ENCODE data around the gene CHST11.

The CHST11 gene

DNA sequence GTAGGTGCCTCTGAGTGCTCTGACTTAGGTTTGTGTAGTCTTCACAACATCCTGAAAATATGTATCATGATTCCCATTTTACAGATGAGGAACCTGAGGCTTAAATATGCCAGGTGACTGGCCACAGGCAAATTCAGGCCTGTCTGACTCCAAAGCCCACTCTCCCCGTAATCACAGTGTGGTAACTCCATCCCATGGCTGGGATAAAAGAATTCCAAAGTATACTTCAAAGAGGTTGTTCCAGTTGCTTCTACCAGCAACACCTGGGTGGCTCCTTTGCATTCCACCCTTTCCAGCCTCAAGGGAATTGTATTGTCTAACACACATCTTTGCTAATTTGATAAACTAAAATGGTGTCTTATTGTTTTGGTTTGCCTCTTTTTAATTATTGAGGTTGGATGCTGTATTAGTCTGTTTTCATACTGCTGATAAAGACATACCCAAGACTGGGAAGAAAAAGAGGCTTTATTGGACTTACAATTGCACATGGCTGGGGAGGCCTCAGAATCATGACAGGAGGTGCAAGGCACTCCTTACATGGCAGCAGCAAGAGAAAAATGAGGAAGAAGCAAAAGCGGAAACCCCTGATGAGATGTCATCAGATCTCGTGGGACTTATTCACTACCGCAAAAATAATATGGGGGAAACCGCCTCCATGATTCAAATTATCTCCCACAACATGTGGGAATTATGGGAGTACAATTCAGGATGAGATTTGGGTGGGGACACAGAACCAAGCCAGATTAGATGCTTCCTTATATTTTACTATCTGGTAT is 9.9 kb upstream of the CHST11 start:
- CTCF ChIA-PET: interaction anchor here (0.6 to 0.9 kb wide), 3 partner anchors 9 to 612 kb away, joined by 3 to 5 read pairs (median 3); no protein-coding TSS in a partner anchor
- Histone ChIP-seq H3K4me1 (ENCODE audit: control insufficient read depth, insufficient read depth, low read length) (no peaks in the 10 kb centered on the region), H3K4me3 (ENCODE audit: low read depth, low read length) (no peak overlapping the region), H3K27ac (ENCODE audit: extremely low read depth, low read depth, low read length) (no peak overlapping the region), H3K9me3 (ENCODE audit: control insufficient read depth, insufficient read depth, low read depth, low read length) (no peaks in the 10 kb centered on the region), H3K36me3 (ENCODE audit: control insufficient read depth in 2 of 2, insufficient read depth in 1 of 2, low read length in 2 of 2) (no peaks in the 10 kb centered on the region)
- POLR2A ChIA-PET: no interaction called here
- TF ChIP-seq GLIS1 (tag by site-specific recombination; IDR thresholded peaks at IDR 0.05): no peak

DNA sequence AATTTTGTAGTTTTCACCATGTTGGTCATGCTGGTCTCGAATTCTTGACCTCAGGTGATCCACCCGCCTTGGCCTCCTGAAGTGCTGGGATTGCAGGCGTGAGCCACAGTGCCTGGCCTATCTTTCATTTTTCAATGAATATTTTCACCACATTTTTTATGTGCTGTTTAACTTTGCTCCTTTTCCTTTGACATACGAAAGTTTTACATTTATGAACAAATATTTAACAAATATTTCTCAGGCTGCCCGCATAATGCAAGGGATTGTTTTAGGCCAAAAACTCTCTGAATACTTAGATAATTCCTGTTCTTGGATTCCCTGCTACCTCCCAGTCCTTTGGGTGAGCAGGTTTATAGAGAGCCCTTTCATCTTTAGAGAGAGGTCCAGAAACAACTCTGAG is 8.7 kb upstream of the CHST11 start:
- Histone ChIP-seq H3K9me3 (ENCODE audit: control insufficient read depth, insufficient read depth, low read depth, low read length) (no peaks in the 10 kb centered on the region), H3K27ac (ENCODE audit: extremely low read depth, low read depth, low read length) (no peak overlapping the region), H3K4me1 (ENCODE audit: control insufficient read depth, insufficient read depth, low read length) (no peaks in the 10 kb centered on the region), H3K4me3 (ENCODE audit: low read depth, low read length) (no peak overlapping the region), H3K36me3 (ENCODE audit: control insufficient read depth in 2 of 2, insufficient read depth in 1 of 2, low read length in 2 of 2) (no peaks in the 10 kb centered on the region)
- CTCF ChIA-PET: interaction anchor here (2.6 kb wide), 1 partner anchor 66 kb away, joined by 11 read pairs; no protein-coding TSS in a partner anchor
- POLR2A ChIA-PET: no interaction called here
- TF ChIP-seq GLIS2 (tag by site-specific recombination; IDR thresholded peaks at IDR 0.05) (no peak), ZNF169 (tag by site-specific recombination; IDR thresholded peaks at IDR 0.05) (no peak), ZNF155 (tag by site-specific recombination; IDR thresholded peaks at IDR 0.05) (no peak), ZNF596 (tag by site-specific recombination; IDR thresholded peaks at IDR 0.05) (no peak), ZNF785 (tag by site-specific recombination; IDR thresholded peaks at IDR 0.05) (no peak), ZNF354C (tag by site-specific recombination; IDR thresholded peaks at IDR 0.05; ENCODE audit: borderline replicate concordance, low read depth) (no peak), ZNF248 (tag by site-specific recombination; IDR thresholded peaks at IDR 0.05) (no peak), ZNF335 (tag by site-specific recombination; conservative IDR thresholded peaks at IDR 0.05) (no peak), MEIS1 (CRISPR knock-in tag; IDR thresholded peaks at IDR 0.05; ENCODE audit: borderline replicate concordance) (no peak), ZNF311 (tag by site-specific recombination; IDR thresholded peaks at IDR 0.05; ENCODE audit: borderline replicate concordance) (no peak), ZNF184 (tag by site-specific recombination; IDR thresholded peaks at IDR 0.05) (no peak)
- TF ChIP-seq, protein P1, sequence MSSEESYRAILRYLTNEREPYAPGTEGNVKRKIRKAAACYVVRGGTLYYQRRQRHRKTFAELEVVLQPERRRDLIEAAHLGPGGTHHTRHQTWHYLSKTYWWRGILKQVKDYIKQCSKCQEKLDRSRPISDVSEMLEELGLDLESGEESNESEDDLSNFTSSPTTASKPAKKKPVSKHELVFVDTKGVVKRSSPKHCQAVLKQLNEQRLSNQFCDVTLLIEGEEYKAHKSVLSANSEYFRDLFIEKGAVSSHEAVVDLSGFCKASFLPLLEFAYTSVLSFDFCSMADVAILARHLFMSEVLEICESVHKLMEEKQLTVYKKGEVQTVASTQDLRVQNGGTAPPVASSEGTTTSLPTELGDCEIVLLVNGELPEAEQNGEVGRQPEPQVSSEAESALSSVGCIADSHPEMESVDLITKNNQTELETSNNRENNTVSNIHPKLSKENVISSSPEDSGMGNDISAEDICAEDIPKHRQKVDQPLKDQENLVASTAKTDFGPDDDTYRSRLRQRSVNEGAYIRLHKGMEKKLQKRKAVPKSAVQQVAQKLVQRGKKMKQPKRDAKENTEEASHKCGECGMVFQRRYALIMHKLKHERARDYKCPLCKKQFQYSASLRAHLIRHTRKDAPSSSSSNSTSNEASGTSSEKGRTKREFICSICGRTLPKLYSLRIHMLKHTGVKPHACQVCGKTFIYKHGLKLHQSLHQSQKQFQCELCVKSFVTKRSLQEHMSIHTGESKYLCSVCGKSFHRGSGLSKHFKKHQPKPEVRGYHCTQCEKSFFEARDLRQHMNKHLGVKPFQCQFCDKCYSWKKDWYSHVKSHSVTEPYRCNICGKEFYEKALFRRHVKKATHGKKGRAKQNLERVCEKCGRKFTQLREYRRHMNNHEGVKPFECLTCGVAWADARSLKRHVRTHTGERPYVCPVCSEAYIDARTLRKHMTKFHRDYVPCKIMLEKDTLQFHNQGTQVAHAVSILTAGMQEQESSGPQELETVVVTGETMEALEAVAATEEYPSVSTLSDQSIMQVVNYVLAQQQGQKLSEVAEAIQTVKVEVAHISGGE (tag by site-specific recombination; conservative IDR thresholded peaks at IDR 0.05; ENCODE audit: low read depth): no peak
- TF ChIP-seq, protein P2, sequence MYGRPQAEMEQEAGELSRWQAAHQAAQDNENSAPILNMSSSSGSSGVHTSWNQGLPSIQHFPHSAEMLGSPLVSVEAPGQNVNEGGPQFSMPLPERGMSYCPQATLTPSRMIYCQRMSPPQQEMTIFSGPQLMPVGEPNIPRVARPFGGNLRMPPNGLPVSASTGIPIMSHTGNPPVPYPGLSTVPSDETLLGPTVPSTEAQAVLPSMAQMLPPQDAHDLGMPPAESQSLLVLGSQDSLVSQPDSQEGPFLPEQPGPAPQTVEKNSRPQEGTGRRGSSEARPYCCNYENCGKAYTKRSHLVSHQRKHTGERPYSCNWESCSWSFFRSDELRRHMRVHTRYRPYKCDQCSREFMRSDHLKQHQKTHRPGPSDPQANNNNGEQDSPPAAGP (tag by site-specific recombination; IDR thresholded peaks at IDR 0.05): no peak
- TF ChIP-seq, protein P3, sequence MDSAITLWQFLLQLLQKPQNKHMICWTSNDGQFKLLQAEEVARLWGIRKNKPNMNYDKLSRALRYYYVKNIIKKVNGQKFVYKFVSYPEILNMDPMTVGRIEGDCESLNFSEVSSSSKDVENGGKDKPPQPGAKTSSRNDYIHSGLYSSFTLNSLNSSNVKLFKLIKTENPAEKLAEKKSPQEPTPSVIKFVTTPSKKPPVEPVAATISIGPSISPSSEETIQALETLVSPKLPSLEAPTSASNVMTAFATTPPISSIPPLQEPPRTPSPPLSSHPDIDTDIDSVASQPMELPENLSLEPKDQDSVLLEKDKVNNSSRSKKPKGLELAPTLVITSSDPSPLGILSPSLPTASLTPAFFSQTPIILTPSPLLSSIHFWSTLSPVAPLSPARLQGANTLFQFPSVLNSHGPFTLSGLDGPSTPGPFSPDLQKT (IDR thresholded peaks at IDR 0.05; ENCODE audit: borderline replicate concordance, low read depth, low read length): no peak
- TF ChIP-seq, protein P4, sequence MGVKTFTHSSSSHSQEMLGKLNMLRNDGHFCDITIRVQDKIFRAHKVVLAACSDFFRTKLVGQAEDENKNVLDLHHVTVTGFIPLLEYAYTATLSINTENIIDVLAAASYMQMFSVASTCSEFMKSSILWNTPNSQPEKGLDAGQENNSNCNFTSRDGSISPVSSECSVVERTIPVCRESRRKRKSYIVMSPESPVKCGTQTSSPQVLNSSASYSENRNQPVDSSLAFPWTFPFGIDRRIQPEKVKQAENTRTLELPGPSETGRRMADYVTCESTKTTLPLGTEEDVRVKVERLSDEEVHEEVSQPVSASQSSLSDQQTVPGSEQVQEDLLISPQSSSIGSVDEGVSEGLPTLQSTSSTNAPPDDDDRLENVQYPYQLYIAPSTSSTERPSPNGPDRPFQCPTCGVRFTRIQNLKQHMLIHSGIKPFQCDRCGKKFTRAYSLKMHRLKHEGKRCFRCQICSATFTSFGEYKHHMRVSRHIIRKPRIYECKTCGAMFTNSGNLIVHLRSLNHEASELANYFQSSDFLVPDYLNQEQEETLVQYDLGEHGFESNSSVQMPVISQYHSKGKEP (tag by site-specific recombination; IDR thresholded peaks at IDR 0.05): no peak
- TF ChIP-seq, protein P5, sequence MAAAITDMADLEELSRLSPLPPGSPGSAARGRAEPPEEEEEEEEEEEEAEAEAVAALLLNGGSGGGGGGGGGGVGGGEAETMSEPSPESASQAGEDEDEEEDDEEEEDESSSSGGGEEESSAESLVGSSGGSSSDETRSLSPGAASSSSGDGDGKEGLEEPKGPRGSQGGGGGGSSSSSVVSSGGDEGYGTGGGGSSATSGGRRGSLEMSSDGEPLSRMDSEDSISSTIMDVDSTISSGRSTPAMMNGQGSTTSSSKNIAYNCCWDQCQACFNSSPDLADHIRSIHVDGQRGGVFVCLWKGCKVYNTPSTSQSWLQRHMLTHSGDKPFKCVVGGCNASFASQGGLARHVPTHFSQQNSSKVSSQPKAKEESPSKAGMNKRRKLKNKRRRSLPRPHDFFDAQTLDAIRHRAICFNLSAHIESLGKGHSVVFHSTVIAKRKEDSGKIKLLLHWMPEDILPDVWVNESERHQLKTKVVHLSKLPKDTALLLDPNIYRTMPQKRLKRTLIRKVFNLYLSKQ (tag by site-specific recombination; IDR thresholded peaks at IDR 0.05; ENCODE audit: borderline replicate concordance): no peak

Measured in HEK293 (cell line).